ENCODE measurements around the gene LRCH4.

The LRCH4 gene

GRCh38 chr7:100604976-100605911 lies 19.3 kb upstream of the LRCH4 start:
- H3K4me3 ChIP-seq (replicated peaks in 1 of 2; ENCODE audit: low read depth in 2 of 2, low read length in 2 of 2): peak overlapping the region; percentile 77 to 84
- no peak for TF ChIP-seq CTCF (IDR thresholded peaks at IDR 0.05; ENCODE audit: low read depth, low read length)
- DNase-seq (ENCODE audit: low read depth in 2 of 2): no peak

DNA sequence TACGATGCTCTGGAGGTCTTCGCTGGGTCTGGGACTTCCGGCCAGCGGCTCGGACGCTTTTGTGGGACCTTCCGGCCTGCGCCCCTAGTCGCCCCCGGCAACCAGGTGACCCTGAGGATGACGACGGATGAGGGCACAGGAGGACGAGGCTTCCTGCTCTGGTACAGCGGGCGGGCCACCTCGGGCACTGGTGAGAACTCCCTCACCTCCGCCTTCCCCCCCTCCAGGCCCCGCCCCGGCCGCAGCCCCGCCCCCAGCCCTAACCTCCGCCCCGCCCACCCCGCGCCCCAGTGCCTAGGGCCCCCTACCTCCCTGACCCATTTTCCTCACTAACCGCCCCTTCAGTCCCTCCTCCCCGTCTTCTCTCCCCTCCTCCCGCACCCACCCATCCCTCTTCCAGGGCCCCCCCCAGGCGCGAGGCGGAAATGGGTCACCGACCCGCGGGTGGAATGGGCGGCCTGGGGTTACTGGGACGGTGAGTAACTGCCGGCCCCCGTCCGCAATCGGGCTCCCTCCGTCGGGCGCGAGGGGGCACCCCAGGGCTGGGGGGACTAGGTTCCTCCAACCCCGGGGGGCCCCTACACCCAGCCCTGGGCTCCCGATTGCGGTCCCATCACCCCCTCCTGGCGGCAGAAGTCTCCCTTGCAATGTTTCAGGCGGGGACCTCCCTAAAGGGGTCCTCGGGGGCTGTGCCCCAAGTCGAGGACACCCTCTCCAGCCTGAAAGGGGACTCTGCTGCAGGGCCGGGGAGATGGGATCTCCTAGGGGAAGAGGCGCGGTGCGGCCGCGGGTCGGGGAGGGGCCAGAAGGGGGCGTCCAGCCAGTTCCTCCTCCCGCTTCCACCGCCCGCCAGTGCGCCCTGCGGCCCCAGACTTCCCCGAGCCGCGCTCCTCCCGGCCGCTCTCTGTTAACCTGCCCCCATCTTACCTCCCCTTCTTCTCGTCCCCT lies 18.4 kb upstream of the LRCH4 start:
- peak; percentile 66 to 80 for DNase-seq (ENCODE audit: low read depth in 2 of 2)
- TF ChIP-seq CTCF (IDR thresholded peaks at IDR 0.05; ENCODE audit: low read depth, low read length): peak; percentile 44

GRCh38 chr7:100603726-100604027 lies 17.7 kb upstream of the LRCH4 start:
- peak in 1 of 2 donors; percentile 25 for DNase-seq (ENCODE audit: low read depth in 2 of 2)
- peak overlapping the region; percentile 77 to 84 for H3K4me3 ChIP-seq (replicated peaks in 1 of 2; ENCODE audit: low read depth in 2 of 2, low read length in 2 of 2)
- TF ChIP-seq CTCF (IDR thresholded peaks at IDR 0.05; ENCODE audit: low read depth, low read length): no peak

More for the DNA sequence above, 18.4 kb upstream of the LRCH4 start:
- H3K4me3 ChIP-seq (replicated peaks in 1 of 2; ENCODE audit: low read depth in 2 of 2, low read length in 2 of 2): peak overlapping the region; percentile 77 to 84

DNA sequence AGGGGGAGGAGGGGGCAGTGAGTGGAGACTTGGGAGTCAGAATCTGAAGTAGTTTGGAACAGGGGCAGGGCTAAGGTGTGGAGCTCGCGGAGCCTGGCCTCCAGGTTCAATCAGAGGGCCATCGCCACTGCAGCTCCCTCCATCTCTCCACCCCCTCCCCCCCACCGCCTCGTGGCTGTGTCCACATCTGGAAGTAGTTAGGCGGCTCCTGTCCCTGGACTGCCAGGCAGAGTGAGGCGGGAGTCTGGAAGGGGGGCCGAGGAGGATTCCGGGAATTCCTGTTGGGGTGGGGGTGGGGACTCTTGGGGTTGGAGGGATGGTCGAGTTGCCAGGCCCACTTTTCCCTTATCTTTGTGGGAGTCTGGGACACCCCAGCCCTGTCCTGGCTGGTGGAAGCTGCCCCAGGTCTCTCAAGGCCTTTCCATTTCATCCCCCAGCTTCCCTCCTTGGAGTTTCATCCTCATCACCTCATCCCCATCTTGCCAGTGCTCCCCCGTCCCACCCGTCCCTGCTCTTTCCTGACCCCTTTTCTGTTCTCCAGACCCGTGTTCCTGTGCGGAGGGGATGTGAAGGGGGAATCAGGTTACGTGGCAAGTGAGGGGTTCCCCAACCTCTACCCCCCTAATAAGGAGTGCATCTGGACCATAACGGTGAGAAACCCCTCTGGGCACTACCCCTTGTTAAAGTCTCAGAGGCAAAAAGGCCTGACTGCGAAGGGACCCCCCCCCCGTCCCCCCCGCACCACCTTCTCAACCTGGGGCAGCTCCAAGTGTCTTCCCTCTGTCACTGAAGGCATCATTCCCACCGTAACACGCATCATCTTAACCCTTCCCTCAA lies 17.2 kb upstream of the LRCH4 start:
- peak overlapping the region; percentile 77 to 84 for H3K4me3 ChIP-seq (replicated peaks in 1 of 2; ENCODE audit: low read depth in 2 of 2, low read length in 2 of 2)
- DNase-seq (ENCODE audit: low read depth in 2 of 2): peak; percentile 76 to 90
- TF ChIP-seq CTCF (IDR thresholded peaks at IDR 0.05; ENCODE audit: low read depth, low read length): no peak

DNA sequence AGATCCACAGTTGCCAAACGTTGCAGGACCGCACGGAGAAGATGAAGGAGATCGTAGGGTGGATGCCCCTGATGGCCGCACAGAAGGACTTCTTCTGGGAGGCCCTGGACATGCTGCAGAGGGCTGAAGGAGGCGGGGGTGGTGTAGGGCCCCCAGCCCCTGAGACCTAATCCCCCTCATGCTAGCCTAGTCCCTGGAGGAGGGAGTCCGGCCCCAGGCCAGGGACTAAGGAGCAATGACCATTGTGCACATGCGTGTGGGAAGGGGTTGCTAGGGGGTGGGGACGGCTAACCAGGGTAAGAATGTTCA lies 14.8 kb upstream of the LRCH4 start:
- no peak for TF ChIP-seq CTCF (IDR thresholded peaks at IDR 0.05; ENCODE audit: low read depth, low read length)
- no peak for DNase-seq (ENCODE audit: low read depth in 2 of 2)
- H3K4me3 ChIP-seq (replicated peaks in 1 of 2; ENCODE audit: low read depth in 2 of 2, low read length in 2 of 2): no peak overlapping the region
